ENCODE data around the gene BRD7. TPM values are rescaled to one million over a fixed set of nuclear protein-coding genes. Genes with fewer than 3 reads are reported as not detected.

Gene BRD7
- total and polyA plus RNA-seq, 2 donors (not counting 3 experiments of a cell fraction or from before 2014, with no cell fraction given) = 17.1 to 69.1 TPM

DNA sequence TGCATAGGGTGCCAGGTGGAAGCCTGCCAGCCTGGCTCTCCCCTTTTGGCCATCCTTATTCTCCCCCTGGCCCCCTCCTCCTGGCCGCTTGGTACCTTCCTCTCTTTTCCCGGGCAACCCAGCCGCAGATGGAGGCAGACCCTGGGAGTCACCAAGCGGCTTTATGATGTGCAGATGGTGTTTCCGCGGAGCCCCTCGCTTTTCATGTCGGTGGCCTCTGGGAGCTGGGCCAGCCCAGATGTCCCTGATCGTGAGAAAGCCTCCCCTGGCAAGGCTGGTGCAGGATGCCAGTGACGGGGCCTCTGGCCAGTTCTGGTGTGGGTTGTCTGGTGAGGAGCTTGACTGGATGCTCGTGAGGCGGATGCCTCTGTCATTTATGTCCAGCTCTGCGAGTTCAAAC, 18.0 kb upstream of the BRD7 start:
- ChIA-PET CTCF (interaction anchor here (1.8 kb wide), 1 partner anchor 32 kb away, joined by 4 read pairs; no protein-coding TSS in a partner anchor), POLR2A (no interaction called here)
- BruUV-seq (replicated peaks) = no TSS peak
- H3K4me2 ChIP-seq (ENCODE audit: insufficient read depth, low read length) = no peak overlapping the region
- no peak for DNase-seq (ENCODE audit: low read depth, low spot score)
- intact Hi-C loops (cut with micrococcal nuclease) = no loop called here
- no peaks in the 10 kb centered on the region for H3K9me3 ChIP-seq (replicated peaks; ENCODE audit: control insufficient read depth, insufficient read depth, low read length)
- no peaks in the 10 kb centered on the region for H4K20me1 ChIP-seq (replicated peaks; ENCODE audit: control insufficient read depth, extremely low read depth, insufficient read depth, low read length)
- no peaks in the 10 kb centered on the region for H3K36me3 ChIP-seq (ENCODE audit: control insufficient read depth in 2 of 2, extremely low read depth in 1 of 2, insufficient read depth in 2 of 2, low read length in 2 of 2)
- H2AFZ ChIP-seq (ENCODE audit: low read depth, low read length) = no peak overlapping the region
- H3K9ac ChIP-seq (replicated peaks; ENCODE audit: extremely low read depth, insufficient read depth, low read length) = no peak overlapping the region
- dilution Hi-C loops (cut with MboI; ENCODE audit: extremely low pct_ligation_motif_present, low sequenced_read_pairs) = no loop called here
- no peak for TF ChIP-seq MAX (IDR thresholded peaks at IDR 0.05; ENCODE audit: insufficient read depth, insufficient read length)
- TF ChIP-seq POLR2AphosphoS5 (IDR thresholded peaks at IDR 0.05; ENCODE audit: insufficient read depth, low read depth, low read length) = no peak
- TF ChIP-seq, protein P1, sequence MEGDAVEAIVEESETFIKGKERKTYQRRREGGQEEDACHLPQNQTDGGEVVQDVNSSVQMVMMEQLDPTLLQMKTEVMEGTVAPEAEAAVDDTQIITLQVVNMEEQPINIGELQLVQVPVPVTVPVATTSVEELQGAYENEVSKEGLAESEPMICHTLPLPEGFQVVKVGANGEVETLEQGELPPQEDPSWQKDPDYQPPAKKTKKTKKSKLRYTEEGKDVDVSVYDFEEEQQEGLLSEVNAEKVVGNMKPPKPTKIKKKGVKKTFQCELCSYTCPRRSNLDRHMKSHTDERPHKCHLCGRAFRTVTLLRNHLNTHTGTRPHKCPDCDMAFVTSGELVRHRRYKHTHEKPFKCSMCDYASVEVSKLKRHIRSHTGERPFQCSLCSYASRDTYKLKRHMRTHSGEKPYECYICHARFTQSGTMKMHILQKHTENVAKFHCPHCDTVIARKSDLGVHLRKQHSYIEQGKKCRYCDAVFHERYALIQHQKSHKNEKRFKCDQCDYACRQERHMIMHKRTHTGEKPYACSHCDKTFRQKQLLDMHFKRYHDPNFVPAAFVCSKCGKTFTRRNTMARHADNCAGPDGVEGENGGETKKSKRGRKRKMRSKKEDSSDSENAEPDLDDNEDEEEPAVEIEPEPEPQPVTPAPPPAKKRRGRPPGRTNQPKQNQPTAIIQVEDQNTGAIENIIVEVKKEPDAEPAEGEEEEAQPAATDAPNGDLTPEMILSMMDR (IDR thresholded peaks at IDR 0.05; ENCODE audit: extremely low read depth in 1 of 2, insufficient read depth in 1 of 2, low read depth in 1 of 2, low read length in 2 of 2) = no peak
- TF ChIP-seq MYC (IDR thresholded peaks at IDR 0.05; ENCODE audit: low read depth, low read length) = no peak
- no peak for TF ChIP-seq EZH2 (IDR thresholded peaks at IDR 0.05; ENCODE audit: borderline replicate concordance, low read depth, low read length, severe bottlenecking)
- no peak for TF ChIP-seq JUN (IDR thresholded peaks at IDR 0.05; ENCODE audit: borderline replicate concordance, insufficient read depth, insufficient read length, low read depth)
- no peak overlapping the region for H3K27ac ChIP-seq (ENCODE audit: insufficient read depth, low read depth, low read length)
- no peak overlapping the region for H3K4me3 ChIP-seq (replicated peaks in 1 of 3; ENCODE audit: insufficient read depth in 1 of 3, low read depth in 1 of 3, low read length in 3 of 3)
- no peak for FAIRE-seq
- H3K4me1 ChIP-seq (ENCODE audit: control insufficient read depth, extremely low read depth, insufficient read depth, low read length) = no peaks in the 10 kb centered on the region
- H3K79me2 ChIP-seq (ENCODE audit: control insufficient read depth, insufficient read depth, low read length) = no peaks in the 10 kb centered on the region
- no peaks in the 10 kb centered on the region for H3K9me1 ChIP-seq (replicated peaks; ENCODE audit: control insufficient read depth, extremely low read depth, insufficient read depth, low read length)
- no peaks in the 10 kb centered on the region for H3K27me3 ChIP-seq (ENCODE audit: control insufficient read depth in 2 of 2, insufficient read depth in 2 of 2, low read length in 2 of 2)
